Activated B cell treated with CpG ODN at 0.5 μM for 24 hours (primary cell): ENCODE measurements around the gene SH3PXD2A. TPM values are rescaled to one million over a fixed set of nuclear protein-coding genes. Genes with fewer than 3 reads are reported as not detected.
A peak's percentile ranks its signal among the peaks of the same experiment; 100 is the strongest.

Source experiments
- ATAC-seq: fragments of 200-7000 bp; cut with Tn5 transposase; one replicate; pipeline ENCODE4 v1.10.0; 2021; ENCODE audit warnings: low read depth, mild to moderate bottlenecking, moderate library complexity
- CTCF ChIA-PET: fragments of 350-600 bp; sonication (Branson Sonifier 250); formaldehyde crosslinking; loops from one replicate; lab custom pipeline; 2021; ENCODE audit warnings: antibody characterized with exemption; lab: Charles Lee
- POLR2A ChIA-PET: fragments of 350-600 bp; sonication (Branson Sonifier 250); formaldehyde crosslinking; loops from one replicate; lab custom pipeline; 2021; ENCODE audit warnings: antibody characterized with exemption; lab: Charles Lee
- DNase-seq: peaks from one replicate; pipeline ENCODE4 v3.0.0; 2022
- H3K27ac Mint-ChIP-seq: one replicate; pipeline ENCODE4 v1.8.0; 2020; ENCODE audit warnings: mixed read lengths
- H3K27me3 Mint-ChIP-seq: one replicate; pipeline ENCODE4 v1.8.0; 2021; ENCODE audit warnings: mixed read lengths
- H3K36me3 Mint-ChIP-seq: one replicate; pipeline ENCODE4 v1.8.0; 2021; ENCODE audit warnings: low read depth, mixed read lengths
- H3K4me1 Mint-ChIP-seq: one replicate; pipeline ENCODE4 v1.8.0; 2021; ENCODE audit warnings: mixed read lengths
- H3K4me3 Mint-ChIP-seq: one replicate; pipeline ENCODE4 v1.8.0; 2020; ENCODE audit warnings: mild to moderate bottlenecking, mixed read lengths
- H3K9me3 Mint-ChIP-seq: one replicate; pipeline ENCODE4 v1.8.0; 2020; ENCODE audit warnings: mixed read lengths
- CTCF ChIP-seq: fragments of 200-600 bp; IDR thresholded peaks from one replicate; pipeline ENCODE4 v1.8.0; 2022; ENCODE audit warnings: antibody characterized with exemption, mild to moderate bottlenecking
- intact Hi-C: fragments of 100-400 bp; cut with micrococcal nuclease; formaldehyde crosslinking; loops from one replicate; pipeline ENCODE4 v1.15.1; 2024
- total RNA-seq: library from RNA; stranded (reverse); gene quantifications from 2 replicates; pipeline ENCODE4 v1.2.3, GENCODE V29; 2022

SH3PXD2A gene
- total RNA-seq, 1 donor from 2014 or later = 18.2 TPM

- peak overlapping the region; percentile 53 for H3K27ac Mint-ChIP-seq
- no peak overlapping the region for H3K4me3 Mint-ChIP-seq
- ChIA-PET POLR2A (no interaction called here), CTCF (interaction anchor here (3.0 kb wide), 1 partner anchor 10 kb away, joined by 12 read pairs; no protein-coding TSS in a partner anchor)
- no peaks in the 10 kb centered on the region for H3K27me3 Mint-ChIP-seq
- intact Hi-C loops = no loop called here
- H3K36me3 Mint-ChIP-seq = no peaks in the 10 kb centered on the region
- no peak for ATAC-seq
- TF ChIP-seq CTCF = no peak
- H3K4me1 Mint-ChIP-seq = peaks cover 40% of the 10 kb centered on the region
- H3K9me3 Mint-ChIP-seq = no peaks in the 10 kb centered on the region
- DNase-seq = no peak
These were observed 179.2 kb downstream of the SH3PXD2A start for GRCh38 chr10:103676058-103676785.

- intact Hi-C loops = no loop called here
- H3K27me3 Mint-ChIP-seq = no peaks in the 10 kb centered on the region
- no peaks in the 10 kb centered on the region for H3K36me3 Mint-ChIP-seq
- DNase-seq (no peak), ATAC-seq (no peak)
- peaks cover 29% of the 10 kb centered on the region for H3K4me1 Mint-ChIP-seq
- CTCF ChIA-PET = interaction anchor here (3.0 kb wide), 1 partner anchor 12 kb away, joined by 12 read pairs; no protein-coding TSS in a partner anchor
- H3K4me3 Mint-ChIP-seq = no peak overlapping the region
- POLR2A ChIA-PET = no interaction called here
- no peaks in the 10 kb centered on the region for H3K9me3 Mint-ChIP-seq
- no peak for TF ChIP-seq CTCF
- no peak overlapping the region for H3K27ac Mint-ChIP-seq
These were observed 181.8 kb downstream of the SH3PXD2A start for GRCh38 chr10:103673606-103674005.

- intact Hi-C loops = no loop called here
- ChIA-PET CTCF (no interaction called here), POLR2A (no interaction called here)
- H3K4me1 Mint-ChIP-seq = peaks cover 22% of the 10 kb centered on the region
- no peak overlapping the region for H3K27ac Mint-ChIP-seq
- no peak for DNase-seq
- TF ChIP-seq CTCF = no peak
- no peaks in the 10 kb centered on the region for H3K9me3 Mint-ChIP-seq
- ATAC-seq = no peak
- no peak overlapping the region for H3K4me3 Mint-ChIP-seq
- no peaks in the 10 kb centered on the region for H3K36me3 Mint-ChIP-seq
- H3K27me3 Mint-ChIP-seq = no peaks in the 10 kb centered on the region
These were observed 183.0 kb downstream of the SH3PXD2A start for GRCh38 chr10:103672345-103672744.

- H3K4me1 Mint-ChIP-seq = peaks cover 16% of the 10 kb centered on the region
- H3K27me3 Mint-ChIP-seq = no peaks in the 10 kb centered on the region
- no peaks in the 10 kb centered on the region for H3K36me3 Mint-ChIP-seq
- H3K27ac Mint-ChIP-seq = no peak overlapping the region
- no peak for DNase-seq
- H3K9me3 Mint-ChIP-seq = no peaks in the 10 kb centered on the region
- TF ChIP-seq CTCF = no peak
- intact Hi-C loops = no loop called here
- ChIA-PET POLR2A (interaction anchor here (1.4 kb wide), 1 partner anchor 8 kb away, joined by 4 read pairs; no protein-coding TSS in a partner anchor), CTCF (no interaction called here)
- no peak overlapping the region for H3K4me3 Mint-ChIP-seq
- no peak for ATAC-seq
These were observed 184.1 kb downstream of the SH3PXD2A start for GRCh38 chr10:103671126-103671895.

- ChIA-PET CTCF (no interaction called here), POLR2A (interaction anchor here (1.4 kb wide), 1 partner anchor 10 kb away, joined by 4 read pairs; no protein-coding TSS in a partner anchor)
- DNase-seq (no peak), ATAC-seq (no peak)
- no peak overlapping the region for H3K4me3 Mint-ChIP-seq
- intact Hi-C loops = loop anchor here (1.0 kb wide), 1 partner anchor 8 kb away; no protein-coding TSS in a partner anchor
- H3K9me3 Mint-ChIP-seq = no peaks in the 10 kb centered on the region
- no peak for TF ChIP-seq CTCF
- no peaks in the 10 kb centered on the region for H3K27me3 Mint-ChIP-seq
- peaks cover 16% of the 10 kb centered on the region for H3K4me1 Mint-ChIP-seq
- no peak overlapping the region for H3K27ac Mint-ChIP-seq
- no peaks in the 10 kb centered on the region for H3K36me3 Mint-ChIP-seq
These were observed 185.4 kb downstream of the SH3PXD2A start for GRCh38 chr10:103669944-103670343.
